ENCODE data around the gene EXD3. TPM values are rescaled to one million over a fixed set of nuclear protein-coding genes. Genes with fewer than 3 reads are reported as not detected.
A peak's percentile ranks its signal among the peaks of the same experiment; 100 is the strongest.

The EXD3 gene
- total RNA-seq, 1 donor: 7.3 TPM

GRCh38 chr9:137317718-137318511 is 105.0 kb downstream of the EXD3 start:
- no peak for DNase-seq (ENCODE audit: low read depth)
- H3K4me3 ChIP-seq (ENCODE audit: low read depth, low read length): no peak overlapping the region
- TF ChIP-seq, protein P1, sequence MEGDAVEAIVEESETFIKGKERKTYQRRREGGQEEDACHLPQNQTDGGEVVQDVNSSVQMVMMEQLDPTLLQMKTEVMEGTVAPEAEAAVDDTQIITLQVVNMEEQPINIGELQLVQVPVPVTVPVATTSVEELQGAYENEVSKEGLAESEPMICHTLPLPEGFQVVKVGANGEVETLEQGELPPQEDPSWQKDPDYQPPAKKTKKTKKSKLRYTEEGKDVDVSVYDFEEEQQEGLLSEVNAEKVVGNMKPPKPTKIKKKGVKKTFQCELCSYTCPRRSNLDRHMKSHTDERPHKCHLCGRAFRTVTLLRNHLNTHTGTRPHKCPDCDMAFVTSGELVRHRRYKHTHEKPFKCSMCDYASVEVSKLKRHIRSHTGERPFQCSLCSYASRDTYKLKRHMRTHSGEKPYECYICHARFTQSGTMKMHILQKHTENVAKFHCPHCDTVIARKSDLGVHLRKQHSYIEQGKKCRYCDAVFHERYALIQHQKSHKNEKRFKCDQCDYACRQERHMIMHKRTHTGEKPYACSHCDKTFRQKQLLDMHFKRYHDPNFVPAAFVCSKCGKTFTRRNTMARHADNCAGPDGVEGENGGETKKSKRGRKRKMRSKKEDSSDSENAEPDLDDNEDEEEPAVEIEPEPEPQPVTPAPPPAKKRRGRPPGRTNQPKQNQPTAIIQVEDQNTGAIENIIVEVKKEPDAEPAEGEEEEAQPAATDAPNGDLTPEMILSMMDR (IDR thresholded peaks at IDR 0.05; ENCODE audit: insufficient read depth, low read depth, low read length): no peak

DNA sequence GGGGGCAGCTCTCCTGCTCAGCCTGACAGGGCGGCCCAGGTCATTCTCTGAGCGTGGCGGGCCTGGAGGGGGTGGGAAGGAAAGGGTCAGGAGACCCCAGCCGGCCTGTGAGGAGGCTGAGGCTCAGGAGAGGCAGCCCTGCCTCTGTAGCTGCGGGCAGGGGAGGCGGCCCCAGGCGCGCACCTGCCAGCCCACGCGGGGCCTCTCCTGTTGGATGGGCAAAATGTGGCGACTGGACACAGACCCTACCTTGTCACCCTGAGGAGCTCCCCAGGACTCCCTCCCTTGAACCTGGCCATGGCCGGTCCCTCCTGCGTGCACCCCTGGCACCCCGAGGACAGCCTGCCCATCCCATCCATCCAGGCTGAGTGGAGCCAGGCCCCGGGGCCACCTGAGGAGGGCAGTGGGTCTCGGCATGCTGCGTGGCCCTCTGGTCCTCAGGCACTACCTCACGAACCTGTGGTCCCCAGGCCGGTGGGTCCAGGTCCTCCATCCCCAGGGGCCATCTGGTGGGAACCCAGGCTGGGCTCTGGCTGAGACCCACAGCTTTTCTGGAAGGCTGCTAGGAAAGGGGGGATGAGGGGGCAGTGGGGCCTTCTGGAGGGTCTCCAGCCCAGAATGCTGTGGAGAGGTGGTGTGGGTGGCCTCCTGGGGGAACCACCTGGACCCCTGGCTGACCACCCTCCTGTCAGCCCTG is 105.8 kb downstream of the EXD3 start:
- DNase-seq (ENCODE audit: low read depth): no peak
- TF ChIP-seq, protein P1 (IDR thresholded peaks at IDR 0.05; ENCODE audit: insufficient read depth, low read depth, low read length): no peak
- H3K4me3 ChIP-seq (ENCODE audit: low read depth, low read length): no peak overlapping the region

DNA sequence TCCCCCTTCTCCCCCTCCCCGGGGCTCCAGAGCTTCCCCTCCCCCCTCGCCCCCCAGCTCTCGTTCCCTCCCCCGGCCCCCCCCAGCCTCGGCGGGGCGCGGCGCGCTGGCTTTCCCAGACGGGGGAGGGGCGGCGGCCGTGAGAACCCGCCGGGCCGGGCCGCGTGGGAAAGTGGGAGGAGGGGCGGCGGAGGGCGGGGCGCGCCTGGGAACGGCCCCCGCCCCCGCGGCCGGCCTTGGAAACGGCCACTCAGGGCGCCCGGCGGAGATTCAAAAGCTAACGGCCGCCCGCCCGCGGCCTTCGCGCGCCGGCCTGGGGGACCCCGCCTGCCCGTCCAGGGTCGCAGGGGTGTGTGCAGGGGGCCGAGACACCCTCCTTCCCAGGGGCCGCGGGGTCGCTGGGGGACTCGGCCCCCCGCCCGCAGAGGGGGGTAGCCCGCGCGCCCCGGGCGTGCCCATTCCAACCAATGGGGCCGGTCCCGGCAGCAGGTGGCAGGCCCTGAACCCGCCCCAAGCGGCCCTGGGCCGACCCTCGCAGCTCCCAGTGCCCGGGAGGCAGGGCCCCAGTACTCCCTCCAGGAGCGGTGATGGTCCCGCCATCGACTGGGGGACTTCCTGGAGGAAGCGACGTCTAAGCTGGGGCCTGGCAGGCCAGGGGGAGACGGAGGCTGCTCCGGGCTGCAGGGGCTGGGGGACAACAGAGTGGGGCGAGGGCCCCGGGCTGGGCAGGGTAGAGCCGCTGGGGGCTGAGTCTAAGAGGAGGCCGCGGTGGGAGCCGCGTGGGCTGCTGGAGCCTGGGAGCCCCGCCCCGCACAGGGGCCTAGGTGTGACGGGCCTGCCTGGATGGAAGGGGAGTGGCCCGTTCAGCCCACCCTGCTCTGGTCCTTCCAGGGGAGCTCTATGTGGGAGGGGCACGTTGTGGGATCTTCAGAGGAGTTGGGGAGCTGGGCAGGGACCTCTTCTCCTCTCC is 106.7 kb downstream of the EXD3 start:
- TF ChIP-seq, protein P1 (IDR thresholded peaks at IDR 0.05; ENCODE audit: insufficient read depth, low read depth, low read length): no peak
- H3K4me3 ChIP-seq (ENCODE audit: low read depth, low read length): no peak overlapping the region
- DNase-seq (ENCODE audit: low read depth): peak; percentile 46

DNA sequence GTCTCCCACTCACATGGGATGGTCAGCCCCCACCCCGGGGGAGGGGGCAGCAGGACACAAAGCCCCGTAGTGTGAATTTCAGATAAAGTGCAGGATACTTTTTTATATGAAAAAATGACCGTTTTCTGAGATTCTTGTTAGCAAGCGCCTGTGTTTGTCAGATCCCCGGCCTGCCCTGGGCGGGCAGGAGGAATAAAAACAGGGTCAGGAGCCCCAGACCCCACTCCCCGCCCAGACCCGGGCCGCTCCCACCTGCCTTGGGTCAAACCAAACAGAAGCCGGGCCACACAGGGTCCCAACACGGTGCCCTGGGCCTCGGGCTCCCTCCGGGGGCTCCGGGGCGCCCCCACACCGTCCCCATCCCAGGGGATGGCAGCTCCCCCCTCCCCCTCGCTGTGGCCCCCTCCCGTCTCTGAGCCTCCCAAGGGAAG is 107.4 kb downstream of the EXD3 start:
- DNase-seq (ENCODE audit: low read depth): no peak
- H3K4me3 ChIP-seq (ENCODE audit: low read depth, low read length): no peak overlapping the region
- TF ChIP-seq, protein P1 (IDR thresholded peaks at IDR 0.05; ENCODE audit: insufficient read depth, low read depth, low read length): no peak

GRCh38 chr9:137314561-137315560 is 108.1 kb downstream of the EXD3 start:
- TF ChIP-seq, protein P1 (IDR thresholded peaks at IDR 0.05; ENCODE audit: insufficient read depth, low read depth, low read length): no peak
- DNase-seq (ENCODE audit: low read depth): no peak
- no peak overlapping the region for H3K4me3 ChIP-seq (ENCODE audit: low read depth, low read length)
